OCI-LY7 (cell line): ENCODE results near the gene RPL38. TPM values are rescaled to one million over a fixed set of nuclear protein-coding genes. Genes with fewer than 3 reads are reported as not detected.

Source experiments
- BruUV-seq: library from RNA; stranded (reverse); fragments of 400-500 nt; replicated peaks from 2 replicates; lab custom pipeline; 2021; lab: Mats Ljungman, UMichigan
- CTCF ChIA-PET: fragments of 300-600 bp; sonication (Branson Sonifier 250); formaldehyde crosslinking; loops from one replicate; lab custom pipeline; 2022; ENCODE audit warnings: antibody characterized with exemption; ENCODE audit not compliant: unreplicated experiment; lab: Charles Lee
- POLR2A ChIA-PET: fragments of 300-600 bp; sonication (Branson Sonifier 250); formaldehyde crosslinking; loops from one replicate; lab custom pipeline; 2022; ENCODE audit warnings: antibody characterized with exemption; lab: Charles Lee
- DNase-seq: peaks from one replicate; pipeline ENCODE4 v3.0.0-alpha.2; 2015; ENCODE audit warnings: low spot score
- H2AFZ ChIP-seq: fragments of 200-600 bp; sonication (generic), shearing (Covaris generic); 2 replicates; pipeline ENCODE4 v1.6.1; 2014; ENCODE audit warnings: mild to moderate bottlenecking, antibody characterized with exemption, low read length, moderate library complexity
- H3K27ac ChIP-seq: fragments of 200-600 bp; sonication (generic); 2 replicates; pipeline ENCODE4 v1.5.1; 2014; ENCODE audit warnings: mixed run types, low read depth, mild to moderate bottlenecking, moderate library complexity, low read length, inconsistent platforms; ENCODE audit not compliant: poor library complexity, severe bottlenecking
- H3K36me3 ChIP-seq: fragments of 200-600 bp; sonication (generic); 2 replicates; pipeline ENCODE4 v1.6.1; 2014; ENCODE audit warnings: mild to moderate bottlenecking, antibody characterized with exemption, low read length, moderate library complexity, mixed read lengths; ENCODE audit not compliant: insufficient read depth
- H3K4me1 ChIP-seq: fragments of 200-600 bp; sonication (generic); 2 replicates; pipeline ENCODE4 v1.5.1; 2014; ENCODE audit warnings: mild to moderate bottlenecking, low read length; ENCODE audit not compliant: insufficient read depth, poor library complexity, severe bottlenecking
- H3K4me2 ChIP-seq: fragments of 200-600 bp; sonication (generic); 2 replicates; pipeline ENCODE4 v1.6.1; 2014; ENCODE audit warnings: mild to moderate bottlenecking, low read length
- H3K4me3 ChIP-seq: fragments of 200-600 bp; sonication (generic); 2 replicates; pipeline ENCODE4 v1.5.1; 2014; ENCODE audit warnings: mild to moderate bottlenecking, low read depth, low read length; ENCODE audit not compliant: poor library complexity, severe bottlenecking
- H3K79me2 ChIP-seq: fragments of 200-600 bp; sonication (generic); 2 replicates; pipeline ENCODE4 v1.6.1; 2016; ENCODE audit warnings: low read depth, mild to moderate bottlenecking, low read length, moderate library complexity, mixed read lengths; ENCODE audit not compliant: insufficient read depth
- H3K9me2 ChIP-seq: fragments of 200-600 bp; sonication (generic); 2 replicates; pipeline ENCODE4 v1.6.1; 2016; ENCODE audit warnings: mild to moderate bottlenecking, low read length, mixed read lengths; ENCODE audit not compliant: insufficient read depth
- H3K9me3 ChIP-seq: fragments of 200-600 bp; sonication (generic); 2 replicates; pipeline ENCODE4 v1.6.1; 2014; ENCODE audit warnings: mild to moderate bottlenecking, mixed run types, low read length, mixed read lengths
- H4K20me1 ChIP-seq: fragments of 200-600 bp; sonication (generic); 2 replicates; pipeline ENCODE4 v1.6.1; 2014; ENCODE audit warnings: mild to moderate bottlenecking, antibody characterized with exemption, low read length, moderate library complexity, mixed read lengths; ENCODE audit not compliant: insufficient read depth
- EZH2phosphoT487 ChIP-seq: fragments of 200-600 bp; sonication (generic); IDR thresholded peaks from 2 replicates; pipeline ENCODE4 v1.6.1; 2018; ENCODE audit warnings: low read depth, borderline replicate concordance, mild to moderate bottlenecking, mixed run types, antibody characterized with exemption, low read length, moderate library complexity, mixed read lengths
- intact Hi-C: fragments of 100-400 bp; cut with micrococcal nuclease; formaldehyde crosslinking; loops from one replicate; pipeline ENCODE4 v1.10.0; 2022; ENCODE audit not compliant: unreplicated experiment
- total RNA-seq, 2 experiments: library from RNA; depleted of rRNA in 1 of 2; stranded (reverse); fragments of >200 nt in 1 of 2; shearing (Covaris generic) in 1 of 2; gene quantifications; 2 replicates each; pipeline ENCODE4 v1.2.3, GENCODE V29; 2014 to 2022
- TF ChIP-seq, protein P1 (sequence below): fragments of 200-600 bp; sonication (generic); conservative IDR thresholded peaks from 2 replicates; pipeline ENCODE4 v1.5.1; 2014; ENCODE audit warnings: mild to moderate bottlenecking, antibody characterized with exemption, low read length, moderate library complexity, mixed read lengths

RPL38 gene
- total RNA-seq, 2 experiments from 2014 or later, result 1,845 to 4,732 TPM

DNA sequence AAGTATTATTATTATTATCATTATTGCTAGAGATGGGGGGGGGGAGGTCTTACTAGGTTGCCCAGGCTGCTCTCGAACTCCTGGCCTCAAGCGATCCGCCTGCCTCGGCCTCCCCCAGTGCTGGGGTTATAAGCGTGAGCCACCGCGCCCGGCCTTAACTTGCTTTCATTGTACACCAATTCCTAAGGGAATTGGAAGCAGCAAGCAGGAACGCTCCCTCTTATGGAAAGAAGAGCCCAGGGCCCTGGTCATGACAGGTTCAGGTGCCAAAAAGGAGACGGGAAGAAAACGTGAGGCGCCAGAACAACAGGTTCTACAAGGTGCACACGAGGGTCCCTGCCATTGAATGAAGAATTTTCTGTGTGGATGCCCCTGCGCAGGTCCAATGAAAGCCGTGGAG is 540 bp upstream of the RPL38 start:
- H3K9me3 ChIP-seq, result no peaks in the 10 kb centered on the region
- ChIA-PET POLR2A (interaction anchor here (0.6 to 0.7 kb wide), 3 partner anchors 26 to 236 kb away, joined by 3 to 4 read pairs (median 3); no protein-coding TSS in a partner anchor), CTCF (interaction anchor here (0.6 to 1.2 kb wide), 5 partner anchors 12 to 80 kb away, joined by 3 to 9 read pairs (median 3); no protein-coding TSS in a partner anchor)
- intact Hi-C loops, result no loop called here
- no peak overlapping the region for H3K4me3 ChIP-seq
- 0 out of 2 replicates have a peak overlapping the region, but pooled peaks have one; percentile 17 for H3K4me2 ChIP-seq
- no TSS peak for BruUV-seq
- H2AFZ ChIP-seq, result no peak overlapping the region
- no peak for DNase-seq
- no peak for TF ChIP-seq EZH2phosphoT487
- TF ChIP-seq, protein P1, sequence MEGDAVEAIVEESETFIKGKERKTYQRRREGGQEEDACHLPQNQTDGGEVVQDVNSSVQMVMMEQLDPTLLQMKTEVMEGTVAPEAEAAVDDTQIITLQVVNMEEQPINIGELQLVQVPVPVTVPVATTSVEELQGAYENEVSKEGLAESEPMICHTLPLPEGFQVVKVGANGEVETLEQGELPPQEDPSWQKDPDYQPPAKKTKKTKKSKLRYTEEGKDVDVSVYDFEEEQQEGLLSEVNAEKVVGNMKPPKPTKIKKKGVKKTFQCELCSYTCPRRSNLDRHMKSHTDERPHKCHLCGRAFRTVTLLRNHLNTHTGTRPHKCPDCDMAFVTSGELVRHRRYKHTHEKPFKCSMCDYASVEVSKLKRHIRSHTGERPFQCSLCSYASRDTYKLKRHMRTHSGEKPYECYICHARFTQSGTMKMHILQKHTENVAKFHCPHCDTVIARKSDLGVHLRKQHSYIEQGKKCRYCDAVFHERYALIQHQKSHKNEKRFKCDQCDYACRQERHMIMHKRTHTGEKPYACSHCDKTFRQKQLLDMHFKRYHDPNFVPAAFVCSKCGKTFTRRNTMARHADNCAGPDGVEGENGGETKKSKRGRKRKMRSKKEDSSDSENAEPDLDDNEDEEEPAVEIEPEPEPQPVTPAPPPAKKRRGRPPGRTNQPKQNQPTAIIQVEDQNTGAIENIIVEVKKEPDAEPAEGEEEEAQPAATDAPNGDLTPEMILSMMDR, result no peak
- H3K27ac ChIP-seq, result no peak overlapping the region
- H3K4me1 ChIP-seq, result peaks cover 29% of the 10 kb centered on the region
- peaks cover 45% of the 10 kb centered on the region for H3K79me2 ChIP-seq
- H3K9me2 ChIP-seq, result no peaks in the 10 kb centered on the region
- peaks cover 44% of the 10 kb centered on the region for H3K36me3 ChIP-seq
- H4K20me1 ChIP-seq, result peaks cover 27% of the 10 kb centered on the region; the same call in 1 of the 2 replicates

DNA sequence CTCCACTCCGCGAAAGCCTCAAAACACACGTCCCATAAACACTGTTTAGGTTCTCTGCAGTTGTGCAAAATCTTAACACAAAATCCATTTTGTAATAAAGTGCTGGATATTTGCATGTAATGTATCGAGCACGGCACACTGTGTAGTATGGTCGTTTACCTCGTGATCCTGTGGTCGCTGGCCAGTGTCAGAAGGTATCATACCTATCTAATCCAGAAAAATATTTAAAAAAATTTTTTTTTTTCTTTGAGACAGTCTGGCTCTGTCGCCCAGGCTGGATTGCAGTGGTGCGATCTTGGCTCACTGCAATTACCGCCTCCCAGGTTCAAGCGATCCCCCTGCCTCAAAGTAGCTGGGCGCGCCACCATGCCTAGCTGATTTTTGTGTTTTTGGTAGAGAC is 996 bp downstream of the RPL38 start:
- peaks cover 34% of the 10 kb centered on the region for H3K4me1 ChIP-seq
- ChIA-PET CTCF (interaction anchor here (1.0 kb wide), 1 partner anchor 9 kb away, joined by 3 read pairs; the partner anchor contains the start of gene TTYH2), POLR2A (interaction anchor here (0.6 to 0.7 kb wide), 2 partner anchors 37 to 215 kb away, joined by 4 read pairs; no protein-coding TSS in a partner anchor)
- intact Hi-C loops, result no loop called here
- no TSS peak for BruUV-seq
- no peaks in the 10 kb centered on the region for H3K9me2 ChIP-seq
- H3K27ac ChIP-seq, result peak overlapping the region; percentile 64
- TF ChIP-seq, protein P1, result no peak
- no peak for TF ChIP-seq EZH2phosphoT487
- no peaks in the 10 kb centered on the region for H3K9me3 ChIP-seq
- H3K4me2 ChIP-seq, result peak overlapping the region; percentile 84
- peak; percentile 24 for DNase-seq
- no peak overlapping the region for H2AFZ ChIP-seq
- H3K4me3 ChIP-seq, result peak overlapping the region; percentile 93
- H4K20me1 ChIP-seq, result peaks cover 31% of the 10 kb centered on the region; the same call in 1 of the 2 replicates
- H3K36me3 ChIP-seq, result peaks cover 59% of the 10 kb centered on the region
- H3K79me2 ChIP-seq, result peaks cover 49% of the 10 kb centered on the region

GRCh38 chr17:74205274-74205673 is 1.8 kb downstream of the RPL38 start:
- H3K9me2 ChIP-seq, result no peaks in the 10 kb centered on the region
- H3K4me2 ChIP-seq, result peak overlapping the region; percentile 84
- H3K4me3 ChIP-seq, result peak overlapping the region; percentile 93
- peak overlapping the region; percentile 64 for H3K27ac ChIP-seq
- DNase-seq, result no peak
- CTCF ChIA-PET, result interaction anchor here (0.5 kb wide), 1 partner anchor 249 kb away, joined by 5 read pairs; no protein-coding TSS in a partner anchor
- H4K20me1 ChIP-seq, result peaks cover 31% of the 10 kb centered on the region; the same call in 1 of the 2 replicates
- TF ChIP-seq EZH2phosphoT487, result no peak
- TF ChIP-seq, protein P1, result no peak
- POLR2A ChIA-PET, result interaction anchor here (0.6 to 0.7 kb wide), 2 partner anchors 36 to 2000 kb away, joined by 4 to 7 read pairs; no protein-coding TSS in a partner anchor
- peaks cover 36% of the 10 kb centered on the region for H3K4me1 ChIP-seq
- no TSS peak for BruUV-seq
- intact Hi-C loops, result no loop called here
- H2AFZ ChIP-seq, result no peak overlapping the region
- peaks cover 49% of the 10 kb centered on the region for H3K79me2 ChIP-seq
- H3K36me3 ChIP-seq, result peaks cover 67% of the 10 kb centered on the region
- no peaks in the 10 kb centered on the region for H3K9me3 ChIP-seq
